Body of pancreas (tissue), 4 donors: ENCODE measurements around the gene GOLGA3. TPM values are rescaled to one million over a fixed set of nuclear protein-coding genes. Genes with fewer than 3 reads are reported as not detected.

Experiments used
- ATAC-seq: fragments of 150-250 bp; one replicate; pipeline ENCODE4 v1.9.1; 2016
- DNase-seq, 4 donors: peaks; one replicate each; pipeline ENCODE4 v3.0.0-alpha.2; 2019
- H3K27ac ChIP-seq, 4 donors: fragments of 200-600 bp; sonication (generic); 1 replicate in 3 of 4; 2 replicates in 1 of 4; pipeline versions ENCODE4 v1.5.1 to v1.6.1; 2016 to 2019; ENCODE audit warnings: mild to moderate bottlenecking in 1 of 4, mixed read lengths in 1 of 4, moderate library complexity in 1 of 4
- H3K27me3 ChIP-seq, 2 donors: fragments of 200-600 bp; sonication (generic); one replicate each; pipeline ENCODE4 v1.6.0; 2016; ENCODE audit warnings: mild to moderate bottlenecking in 1 of 2
- H3K36me3 ChIP-seq, 2 donors: fragments of 200-600 bp; sonication (generic); replicated peaks in 1 of 2; 2 replicates each; pipeline ENCODE4 v1.5.1; 2016; ENCODE audit warnings: low read depth in 2 of 2; ENCODE audit not compliant: insufficient read depth in 1 of 2
- H3K4me1 ChIP-seq: fragments of 200-600 bp; sonication (generic); one replicate; pipeline ENCODE4 v1.6.0; 2016
- H3K4me3 ChIP-seq, 2 donors: fragments of 200-600 bp; sonication (generic); 1 replicate in 1 of 2; 2 replicates in 1 of 2; pipeline ENCODE4 v1.5.1; 2016 to 2019
- H3K9me3 ChIP-seq, 3 donors: fragments of 200-600 bp; sonication (generic); 1 replicate in 2 of 3; 2 replicates in 1 of 3; pipeline ENCODE4 v1.5.1; 2016
- POLR2A ChIP-seq, 3 donors: fragments of 450-650 bp; IDR thresholded peaks; one replicate each; pipeline ENCODE4 v1.6.1; 2016; ENCODE audit warnings: antibody characterized with exemption in 3 of 3, mild to moderate bottlenecking in 2 of 3
- WGBS, 2 donors: methylation state at CpG; one replicate each; pipeline ENCODE4 v1.1.5; 2017; 5-methylcytosine and 5-hydroxymethylcytosine counted together
- intact Hi-C: fragments of 100-400 bp; cut with DNase I; formaldehyde crosslinking; loops from one replicate; pipeline ENCODE4 v1.15.1; 2023
- total RNA-seq, 2 donors: library from RNA; depleted of rRNA; stranded (reverse); fragments of >200 nt; gene quantifications; one replicate each; pipeline ENCODE4 v1.1.0, GENCODE V29; 2016
- TF ChIP-seq, protein P1 (sequence below), 7 experiments: fragments of 450-650 bp in 4 of 7; fragments of 200-600 bp in 3 of 7; sonication (generic) in 3 of 7; IDR thresholded peaks; one replicate each; pipeline ENCODE4 v1.5.1; 2016 to 2019; ENCODE audit warnings: antibody characterized with exemption in 7 of 7

GOLGA3 gene
- total RNA-seq, 2 donors from 2014 or later = 57.3 to 98.6 TPM

DNA sequence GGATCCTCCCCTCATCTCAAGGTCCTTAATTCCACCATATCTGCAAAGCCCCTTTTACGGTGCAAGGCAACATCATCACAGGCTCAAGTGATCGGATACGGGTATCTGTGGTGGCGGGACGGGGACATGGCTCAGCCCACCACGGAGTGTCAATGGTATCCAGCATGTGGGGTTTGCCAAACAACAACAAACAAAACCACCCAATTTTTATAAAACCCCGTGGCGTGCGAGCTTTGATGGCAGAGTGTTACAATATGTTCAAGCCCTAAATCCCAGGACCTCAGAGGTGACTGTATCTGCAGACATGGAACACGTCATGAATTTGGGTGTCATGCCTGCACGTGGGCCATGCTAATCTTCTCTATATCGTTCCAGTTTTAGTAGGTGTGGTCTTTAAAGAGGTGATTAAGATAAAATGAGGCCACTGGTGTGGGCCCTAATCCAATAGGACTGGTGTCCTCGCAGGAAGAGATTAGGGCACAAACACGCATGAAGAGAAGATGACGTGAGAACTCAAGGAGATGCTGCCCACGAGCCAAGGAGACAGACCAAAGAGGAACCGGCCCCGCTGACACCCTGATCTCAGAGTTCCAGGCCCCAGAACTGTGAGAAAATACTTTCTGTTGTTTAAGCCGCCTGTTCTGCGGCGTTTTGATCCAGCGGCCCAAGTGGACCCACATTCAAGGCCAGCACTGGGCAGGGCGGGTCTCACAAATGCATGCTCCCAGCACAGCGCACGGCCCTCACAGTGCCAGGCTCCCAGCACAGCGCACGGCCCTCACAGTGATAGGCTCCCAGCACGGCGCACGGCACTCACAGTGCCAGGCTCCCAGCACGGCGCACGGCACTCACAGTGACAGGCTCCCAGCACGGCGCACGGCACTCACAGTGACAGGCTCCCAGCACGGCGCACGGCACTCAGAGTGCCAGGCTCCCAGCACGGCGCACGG, 6.7 kb upstream of the GOLGA3 start:
- intact Hi-C loops = no loop called here
- H3K4me1 ChIP-seq = no peaks in the 10 kb centered on the region
- no peak overlapping the region for H3K27ac ChIP-seq
- H3K36me3 ChIP-seq = no peaks in the 10 kb centered on the region
- H3K9me3 ChIP-seq = no peaks in the 10 kb centered on the region
- H3K4me3 ChIP-seq = no peak overlapping the region
- no peak for DNase-seq
- H3K27me3 ChIP-seq = no peaks in the 10 kb centered on the region
- TF ChIP-seq, protein P1, sequence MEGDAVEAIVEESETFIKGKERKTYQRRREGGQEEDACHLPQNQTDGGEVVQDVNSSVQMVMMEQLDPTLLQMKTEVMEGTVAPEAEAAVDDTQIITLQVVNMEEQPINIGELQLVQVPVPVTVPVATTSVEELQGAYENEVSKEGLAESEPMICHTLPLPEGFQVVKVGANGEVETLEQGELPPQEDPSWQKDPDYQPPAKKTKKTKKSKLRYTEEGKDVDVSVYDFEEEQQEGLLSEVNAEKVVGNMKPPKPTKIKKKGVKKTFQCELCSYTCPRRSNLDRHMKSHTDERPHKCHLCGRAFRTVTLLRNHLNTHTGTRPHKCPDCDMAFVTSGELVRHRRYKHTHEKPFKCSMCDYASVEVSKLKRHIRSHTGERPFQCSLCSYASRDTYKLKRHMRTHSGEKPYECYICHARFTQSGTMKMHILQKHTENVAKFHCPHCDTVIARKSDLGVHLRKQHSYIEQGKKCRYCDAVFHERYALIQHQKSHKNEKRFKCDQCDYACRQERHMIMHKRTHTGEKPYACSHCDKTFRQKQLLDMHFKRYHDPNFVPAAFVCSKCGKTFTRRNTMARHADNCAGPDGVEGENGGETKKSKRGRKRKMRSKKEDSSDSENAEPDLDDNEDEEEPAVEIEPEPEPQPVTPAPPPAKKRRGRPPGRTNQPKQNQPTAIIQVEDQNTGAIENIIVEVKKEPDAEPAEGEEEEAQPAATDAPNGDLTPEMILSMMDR (IDR thresholded peaks at IDR 0.05) = no peak
- no peak for TF ChIP-seq POLR2A (IDR thresholded peaks at IDR 0.05)
- WGBS, 2 donors = 90 to 99% methylated on average over 19 to 25 of the region's 42 CpGs
- no peak for ATAC-seq

- intact Hi-C loops = no loop called here
- H3K9me3 ChIP-seq = no peaks in the 10 kb centered on the region
- no peak overlapping the region for H3K4me3 ChIP-seq
- no peaks in the 10 kb centered on the region for H3K36me3 ChIP-seq
- WGBS, 2 donors = 80 to 92% methylated on average over 4 to 5 of the region's 5 CpGs
- ATAC-seq = no peak
- TF ChIP-seq, protein P1 (IDR thresholded peaks at IDR 0.05) = no peak
- TF ChIP-seq POLR2A (IDR thresholded peaks at IDR 0.05) = no peak
- no peak for DNase-seq
- no peak overlapping the region for H3K27ac ChIP-seq
- peaks cover 2% of the 10 kb centered on the region for H3K4me1 ChIP-seq
- no peaks in the 10 kb centered on the region for H3K27me3 ChIP-seq
These were observed 5.6 kb upstream of the GOLGA3 start for GRCh38 chr12:132834181-132834711.

GRCh38 chr12:132833341-132833740, 4.7 kb upstream of the GOLGA3 start:
- Histone ChIP-seq H3K9me3 (no peaks in the 10 kb centered on the region), H3K27me3 (no peaks in the 10 kb centered on the region), H3K36me3 (no peaks in the 10 kb centered on the region), H3K4me3 (no peak overlapping the region), H3K4me1 (peaks cover 4% of the 10 kb centered on the region), H3K27ac (no peak overlapping the region)
- 93 to 94% methylated on average over 8 of the region's 8 CpGs for whole genome bisulfite sequencing, 2 donors
- ATAC-seq (no peak), DNase-seq (no peak)
- TF ChIP-seq, protein P1 (IDR thresholded peaks at IDR 0.05) = no peak
- no peak for TF ChIP-seq POLR2A (IDR thresholded peaks at IDR 0.05)
- intact Hi-C loops = no loop called here

DNA sequence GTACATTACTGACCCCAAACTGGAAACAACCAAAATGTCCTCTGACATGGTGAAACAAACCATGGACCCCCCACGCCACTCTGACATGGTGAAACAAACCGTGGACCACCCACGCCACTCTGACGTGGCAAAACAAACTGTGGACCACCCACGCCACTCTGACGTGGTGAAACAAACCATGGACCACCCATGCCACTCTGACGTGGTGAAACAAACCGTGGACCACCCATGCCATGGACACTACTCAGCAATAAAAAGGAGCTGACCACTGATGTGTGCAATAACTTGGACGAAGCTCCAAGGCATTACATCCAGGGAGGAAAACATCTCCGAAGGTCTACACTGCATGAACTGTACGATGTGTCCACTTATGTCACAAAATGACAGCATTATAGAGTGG, 3.1 kb upstream of the GOLGA3 start:
- Histone ChIP-seq H3K27ac (no peak overlapping the region), H3K27me3 (no peaks in the 10 kb centered on the region), H3K36me3 (no peaks in the 10 kb centered on the region), H3K4me3 (no peak overlapping the region), H3K9me3 (no peaks in the 10 kb centered on the region), H3K4me1 (peaks cover 15% of the 10 kb centered on the region)
- DNase-seq = no peak
- no peak for ATAC-seq
- TF ChIP-seq, protein P1 (IDR thresholded peaks at IDR 0.05) = no peak
- TF ChIP-seq POLR2A (IDR thresholded peaks at IDR 0.05) = no peak
- intact Hi-C loops = no loop called here
- WGBS, 2 donors = 85 to 87% methylated on average over 11 of the region's 11 CpGs
